GM21360 (cell line): Measurements from ENCODE around the gene TRAPPC2L.
"Not testable (repeated sequence)": the region's sequence is repeated elsewhere in the genome, so short reads cannot be mapped to it uniquely, and the experiment has no call there.

Source experiments
- ATAC-seq: cut with Tn5 transposase; IDR thresholded peaks from one replicate; pipeline ENCODE4 v1.9.1; 2021; ENCODE audit warnings: mild to moderate bottlenecking, moderate library complexity; ENCODE audit not compliant: unreplicated experiment

Gene TRAPPC2L

GRCh38 chr16:88817785-88818574 lies 38.9 kb upstream of the TRAPPC2L start:
- ATAC-seq = no peak

DNA sequence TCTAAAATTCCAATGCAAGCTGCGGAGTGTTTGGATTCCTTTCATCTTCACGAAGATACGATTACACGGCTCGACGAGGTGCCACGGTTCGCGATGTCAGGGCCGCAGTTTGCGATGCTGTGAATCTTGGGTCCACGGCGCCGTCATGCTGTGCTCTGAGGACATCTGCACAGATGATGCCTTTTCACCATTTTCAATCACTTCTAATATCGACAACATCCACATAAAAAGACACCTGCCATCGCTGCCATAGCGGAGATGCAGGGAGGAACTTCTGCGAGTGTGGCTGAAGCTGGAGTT lies 38.4 kb upstream of the TRAPPC2L start:
- ATAC-seq = no peak

GRCh38 chr16:88819126-88819525 lies 37.8 kb upstream of the TRAPPC2L start:
- ATAC-seq = no peak

DNA sequence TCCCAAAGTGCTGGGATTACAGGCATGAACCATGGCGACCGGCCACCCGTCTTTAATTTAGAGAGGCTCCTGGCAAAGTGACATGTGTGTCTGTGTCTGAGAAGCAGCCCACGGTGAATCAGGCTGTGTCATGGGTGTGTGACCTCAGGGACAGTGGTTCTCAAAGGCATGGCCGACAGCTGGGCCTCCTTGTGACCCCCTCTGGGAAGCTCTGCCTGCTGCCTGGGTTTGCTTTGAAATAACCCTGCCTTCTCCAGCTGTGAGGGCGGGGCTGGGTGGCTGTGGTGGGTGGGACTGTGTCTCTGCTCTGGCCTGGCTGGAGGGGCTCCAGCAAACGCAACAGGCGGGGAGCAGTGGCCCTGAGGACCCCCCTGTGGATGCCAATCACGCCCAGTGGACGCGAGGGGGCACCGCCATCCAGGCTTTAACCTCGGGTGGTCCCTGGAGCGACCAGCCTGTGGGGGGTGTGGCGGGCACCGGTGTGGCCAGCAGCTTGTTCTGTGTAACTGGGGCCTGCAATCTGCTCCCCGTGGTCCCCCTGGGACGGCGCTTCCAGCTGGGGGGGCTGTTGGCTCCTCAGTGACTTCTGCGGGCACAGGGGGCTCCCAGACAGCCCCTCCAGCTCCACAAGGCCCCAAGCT lies 36.4 kb upstream of the TRAPPC2L start:
- ATAC-seq = no peak

- ATAC-seq = no peak
These were observed 35.6 kb upstream of the TRAPPC2L start for GRCh38 chr16:88821168-88821850.

DNA sequence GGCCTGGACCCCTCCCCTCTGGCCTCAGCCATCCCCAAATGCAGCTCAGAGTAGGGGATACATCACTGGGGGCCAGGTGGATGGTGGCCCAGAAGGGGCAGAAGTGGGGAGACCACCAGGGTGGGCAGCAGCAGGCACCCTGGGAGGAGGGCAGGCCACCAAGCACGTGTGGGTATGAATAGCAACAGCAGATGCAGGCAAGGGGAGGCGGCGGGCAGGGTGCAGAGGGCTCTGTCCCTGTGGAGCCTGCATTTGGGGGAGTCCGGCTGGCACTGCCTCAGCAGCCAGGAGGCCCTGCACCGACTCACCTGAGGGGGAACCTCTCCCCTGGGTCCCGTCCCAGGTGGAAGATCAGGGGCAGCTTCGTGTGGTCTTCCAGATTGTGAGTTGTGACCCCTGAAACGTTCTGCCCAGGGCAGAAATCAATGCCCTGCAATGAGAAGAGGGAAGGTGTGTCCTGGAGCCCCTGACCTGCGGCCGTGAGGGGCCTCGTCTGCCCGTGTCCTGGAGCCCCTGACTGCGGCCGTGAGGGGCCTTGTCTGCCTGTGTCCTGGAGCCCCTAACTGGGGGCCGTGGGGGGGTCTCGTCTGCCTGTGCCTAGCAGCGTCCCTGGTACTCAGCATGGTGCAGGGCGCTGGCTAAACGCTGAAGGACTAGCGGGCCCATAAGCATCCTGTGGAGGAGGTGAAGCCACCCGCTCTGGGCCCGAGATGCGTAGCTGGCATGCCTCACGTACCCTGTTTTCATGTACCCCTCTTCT lies 34.5 kb upstream of the TRAPPC2L start:
- no peak for ATAC-seq

DNA sequence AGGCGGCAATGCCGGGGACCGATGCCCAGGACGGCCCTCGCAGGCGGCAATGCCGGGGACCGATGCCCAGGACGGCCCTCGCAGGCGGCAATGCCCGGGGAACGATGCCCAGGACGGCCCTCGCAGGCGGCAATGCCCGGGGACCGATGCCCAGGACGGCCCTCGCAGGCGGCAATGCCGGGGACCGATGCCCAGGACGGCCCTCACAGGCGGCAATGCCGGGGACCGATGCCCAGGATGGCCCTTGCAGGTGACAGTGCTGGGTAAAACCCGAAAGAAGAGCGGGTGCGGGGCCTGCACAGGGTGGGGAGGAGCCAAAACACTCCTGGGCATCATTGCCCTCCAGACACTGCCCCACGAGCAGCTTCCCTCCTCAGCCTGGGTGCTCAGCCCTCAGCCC lies 33.3 kb upstream of the TRAPPC2L start:
- not testable (repeated sequence) for ATAC-seq

DNA sequence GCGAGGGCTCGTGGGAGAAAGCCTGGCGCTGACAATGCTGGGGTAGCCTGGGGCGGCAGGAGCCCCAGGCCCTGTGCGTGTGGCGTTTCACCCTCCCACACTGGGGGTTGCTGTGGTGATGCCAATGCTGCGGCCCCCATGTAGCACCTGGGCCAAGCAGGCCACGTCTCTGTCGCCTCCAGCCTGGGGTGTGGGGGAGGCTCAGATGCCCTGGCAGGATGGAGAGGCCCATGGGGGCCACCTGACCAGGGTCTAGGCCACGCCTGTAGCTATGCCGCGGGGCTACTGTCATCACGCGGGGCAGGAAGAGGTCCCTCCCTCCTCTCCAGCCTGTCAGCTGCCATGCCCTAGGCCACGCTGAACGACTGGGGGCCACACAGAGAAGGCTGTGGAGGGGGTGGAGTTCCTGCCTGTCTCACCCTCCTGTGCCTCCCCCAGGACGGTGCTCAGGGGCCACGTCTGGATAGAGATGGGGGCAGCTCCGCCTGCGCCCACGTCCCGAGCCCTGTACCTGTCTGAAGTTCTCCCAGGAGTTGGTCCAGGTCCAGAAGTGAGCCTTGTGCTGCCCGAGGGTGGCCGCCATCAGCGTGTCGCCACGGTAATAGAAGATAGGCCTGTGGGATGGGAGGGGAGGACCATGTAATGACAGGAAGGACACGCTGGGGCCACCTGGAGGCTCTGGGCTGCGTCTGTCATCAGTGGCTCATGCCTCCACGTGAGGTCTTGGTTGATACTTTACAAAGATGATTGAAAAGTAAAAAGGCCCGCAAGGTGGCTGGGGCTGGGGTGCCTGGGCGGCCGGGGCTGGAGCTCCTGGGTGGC lies 32.5 kb upstream of the TRAPPC2L start:
- no peak for ATAC-seq

GRCh38 chr16:88825146-88825545 lies 31.8 kb upstream of the TRAPPC2L start:
- no peak for ATAC-seq

GRCh38 chr16:88826070-88826840 lies 30.7 kb upstream of the TRAPPC2L start:
- ATAC-seq = no peak

- no peak for ATAC-seq
These were observed 29.2 kb upstream of the TRAPPC2L start for GRCh38 chr16:88827727-88828126.

DNA sequence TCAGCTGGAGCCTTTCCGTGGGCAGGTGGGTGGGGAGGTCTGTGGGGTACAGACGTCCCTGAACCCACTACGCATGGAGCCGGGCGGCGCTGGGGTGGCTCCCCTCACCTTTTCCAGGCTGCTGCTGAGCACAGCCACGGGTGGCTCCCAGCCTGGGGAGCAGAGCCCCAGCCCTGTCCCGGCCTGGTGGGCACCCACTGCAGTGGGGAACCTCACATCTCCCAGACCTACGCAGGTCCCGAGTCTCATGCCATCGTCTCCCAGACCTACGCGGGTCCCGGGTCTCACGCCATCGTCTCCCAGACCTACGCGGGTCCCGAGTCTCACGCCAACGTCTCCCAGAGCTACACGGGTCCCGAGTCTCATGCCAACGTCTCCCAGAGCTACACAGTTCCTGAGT lies 28.2 kb upstream of the TRAPPC2L start:
- no peak for ATAC-seq

DNA sequence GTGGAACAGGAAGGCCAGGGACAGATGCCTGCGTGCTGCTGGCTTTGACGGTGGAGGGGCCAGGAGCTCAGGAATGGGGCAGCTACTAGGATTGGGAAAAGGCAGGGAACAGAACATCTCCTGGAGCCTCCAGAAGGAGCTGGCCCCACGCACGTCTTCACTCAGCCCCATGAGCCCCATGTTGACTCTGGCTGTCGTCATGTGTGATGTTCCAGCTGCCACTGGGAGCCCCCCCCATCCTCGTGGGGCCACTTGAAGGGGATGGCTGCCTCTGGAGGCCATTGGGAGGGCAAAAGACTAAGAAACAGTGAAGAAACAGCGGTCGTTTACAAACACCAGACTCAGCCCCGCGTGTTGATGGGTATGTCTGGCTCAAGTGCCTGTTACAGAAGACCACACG lies 26.7 kb upstream of the TRAPPC2L start:
- no peak for ATAC-seq

GRCh38 chr16:88830783-88831182 lies 26.1 kb upstream of the TRAPPC2L start:
- ATAC-seq = no peak

- ATAC-seq = no peak
These were observed 25.1 kb upstream of the TRAPPC2L start for GRCh38 chr16:88831838-88832237.

- no peak for ATAC-seq
These were observed 23.8 kb upstream of the TRAPPC2L start for GRCh38 chr16:88833086-88833485.

GRCh38 chr16:88834670-88835069 lies 22.3 kb upstream of the TRAPPC2L start:
- ATAC-seq = no peak

DNA sequence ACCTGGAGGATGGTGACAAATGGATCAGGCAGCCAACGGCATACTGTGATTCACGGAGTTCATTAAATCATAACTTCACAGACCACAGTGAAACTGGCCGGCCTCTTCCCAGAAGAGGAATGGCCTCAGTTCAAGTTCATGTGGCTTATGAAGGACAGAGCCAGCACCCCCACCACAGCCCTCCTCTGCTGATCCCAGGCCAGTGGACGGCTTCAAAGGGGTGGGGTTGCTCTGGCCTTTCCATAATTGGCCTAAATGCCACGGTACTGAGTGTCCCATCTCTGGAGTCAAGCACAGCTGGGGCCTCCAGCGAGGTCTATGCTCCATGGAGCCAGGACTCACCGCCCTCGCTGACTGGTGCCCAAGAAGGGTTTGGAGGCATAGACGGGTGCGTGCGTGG lies 21.5 kb upstream of the TRAPPC2L start:
- no peak for ATAC-seq

DNA sequence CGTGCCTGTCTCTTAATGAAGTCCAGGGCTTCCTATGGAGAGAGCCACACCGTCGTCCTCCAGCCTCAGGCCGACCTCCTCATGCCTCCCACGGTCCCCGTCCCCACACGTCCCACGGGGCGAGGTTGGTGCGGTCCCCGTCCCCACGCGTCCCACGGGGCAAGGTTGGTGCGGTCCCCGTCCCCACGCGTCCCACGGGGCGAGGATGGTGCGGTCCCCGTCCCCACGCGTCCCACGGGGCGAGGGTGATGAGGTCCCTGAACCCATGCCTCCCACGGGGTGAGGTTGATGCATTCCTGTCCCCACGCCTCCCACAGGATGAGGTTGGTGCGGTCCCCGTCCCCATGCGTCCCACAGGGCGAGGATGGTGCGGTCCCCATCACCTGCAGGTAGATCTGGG lies 21.1 kb upstream of the TRAPPC2L start:
- no peak for ATAC-seq

DNA sequence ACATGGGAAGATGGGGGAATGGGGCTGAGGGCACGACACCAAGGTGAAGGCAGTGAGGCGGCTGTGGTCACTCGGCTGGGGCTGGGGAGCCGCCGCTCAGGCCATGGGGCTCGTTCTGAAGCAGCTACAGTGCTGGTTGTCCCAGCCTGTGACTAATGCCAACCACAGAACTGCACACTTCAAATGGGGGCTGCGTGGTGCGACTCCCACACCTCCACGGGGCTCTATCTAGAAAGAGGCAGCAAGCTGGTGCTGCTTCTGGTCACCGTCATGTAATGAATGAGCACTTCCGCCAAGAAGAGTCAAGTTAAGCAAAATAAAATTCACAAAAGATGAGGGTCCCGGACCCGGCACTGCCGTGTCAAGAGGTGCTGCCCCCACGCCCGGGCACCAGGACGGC lies 20.1 kb upstream of the TRAPPC2L start:
- no peak for ATAC-seq
